ENCODE measurements around the gene UPK2. TPM values are rescaled to one million over a fixed set of nuclear protein-coding genes. Genes with fewer than 3 reads are reported as not detected.

Gene UPK2
- total and polyA plus RNA-seq, 2 of the 13 experiments (the other 11 are each of a cell fraction or from before 2014, with no cell fraction given), result not detected

DNA sequence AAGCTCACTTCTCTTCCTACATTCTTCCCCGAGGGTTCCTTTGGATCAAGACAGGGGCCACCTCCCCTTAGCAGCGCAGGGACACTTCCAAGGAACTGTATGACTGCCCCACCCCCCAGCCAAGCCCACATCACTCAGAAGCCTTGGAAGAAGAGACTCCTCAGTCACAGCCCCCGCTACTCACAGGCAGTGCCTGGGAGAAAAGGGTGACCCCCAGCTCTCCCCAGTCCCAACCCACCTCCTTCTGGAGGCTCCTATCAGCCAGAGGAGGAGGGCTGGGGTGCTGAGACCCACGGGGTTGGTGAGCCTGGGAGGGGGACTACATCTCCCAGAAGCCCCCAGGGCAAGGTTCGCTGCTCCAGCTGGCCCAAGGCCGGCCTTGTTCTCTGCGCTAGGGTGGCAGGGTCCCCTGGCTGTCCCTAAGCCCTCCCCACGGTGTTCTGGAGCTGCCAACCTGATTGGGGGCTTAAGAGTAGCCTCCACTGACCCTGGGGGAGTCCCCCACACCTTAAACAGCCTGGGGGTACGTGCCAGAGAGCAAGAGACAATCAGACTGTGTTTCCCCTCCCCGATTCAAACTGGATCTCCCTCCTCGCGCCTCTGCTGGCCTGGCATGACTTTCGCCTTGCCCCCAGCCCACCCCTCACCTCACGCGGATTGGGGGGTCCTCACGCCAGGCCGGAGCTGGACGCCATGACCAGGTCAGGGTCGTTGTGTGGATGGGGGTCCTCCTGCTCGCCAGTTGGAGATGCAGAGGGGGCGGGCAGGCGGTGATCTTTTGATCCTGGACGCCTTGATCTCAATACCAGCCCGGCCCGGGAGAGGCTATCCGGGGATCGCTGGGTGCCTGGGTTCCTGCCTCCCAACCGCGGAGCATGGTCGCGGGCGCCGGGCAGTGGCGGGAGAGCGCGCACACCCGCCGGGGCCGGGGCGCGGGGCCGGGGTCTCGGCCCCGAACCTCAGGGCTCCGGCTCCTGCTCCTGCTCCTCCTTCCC, 31.2 kb upstream of the UPK2 start (continued):
- TF ChIP-seq, protein P1, sequence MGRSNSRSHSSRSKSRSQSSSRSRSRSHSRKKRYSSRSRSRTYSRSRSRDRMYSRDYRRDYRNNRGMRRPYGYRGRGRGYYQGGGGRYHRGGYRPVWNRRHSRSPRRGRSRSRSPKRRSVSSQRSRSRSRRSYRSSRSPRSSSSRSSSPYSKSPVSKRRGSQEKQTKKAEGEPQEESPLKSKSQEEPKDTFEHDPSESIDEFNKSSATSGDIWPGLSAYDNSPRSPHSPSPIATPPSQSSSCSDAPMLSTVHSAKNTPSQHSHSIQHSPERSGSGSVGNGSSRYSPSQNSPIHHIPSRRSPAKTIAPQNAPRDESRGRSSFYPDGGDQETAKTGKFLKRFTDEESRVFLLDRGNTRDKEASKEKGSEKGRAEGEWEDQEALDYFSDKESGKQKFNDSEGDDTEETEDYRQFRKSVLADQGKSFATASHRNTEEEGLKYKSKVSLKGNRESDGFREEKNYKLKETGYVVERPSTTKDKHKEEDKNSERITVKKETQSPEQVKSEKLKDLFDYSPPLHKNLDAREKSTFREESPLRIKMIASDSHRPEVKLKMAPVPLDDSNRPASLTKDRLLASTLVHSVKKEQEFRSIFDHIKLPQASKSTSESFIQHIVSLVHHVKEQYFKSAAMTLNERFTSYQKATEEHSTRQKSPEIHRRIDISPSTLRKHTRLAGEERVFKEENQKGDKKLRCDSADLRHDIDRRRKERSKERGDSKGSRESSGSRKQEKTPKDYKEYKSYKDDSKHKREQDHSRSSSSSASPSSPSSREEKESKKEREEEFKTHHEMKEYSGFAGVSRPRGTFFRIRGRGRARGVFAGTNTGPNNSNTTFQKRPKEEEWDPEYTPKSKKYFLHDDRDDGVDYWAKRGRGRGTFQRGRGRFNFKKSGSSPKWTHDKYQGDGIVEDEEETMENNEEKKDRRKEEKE (IDR thresholded peaks at IDR 0.05), result no peak
- no peak for TF ChIP-seq PHF21A (CRISPR knock-in tag; IDR thresholded peaks at IDR 0.05)
- TF ChIP-seq TCF7 (IDR thresholded peaks at IDR 0.05; ENCODE audit: low read depth), result peak; percentile 63
- no peak for TF ChIP-seq WIZ (CRISPR knock-in tag; IDR thresholded peaks at IDR 0.05)
- TF ChIP-seq HMG20B (CRISPR knock-in tag; conservative IDR thresholded peaks at IDR 0.05), result no peak
- no peak for TF ChIP-seq RFXAP (CRISPR knock-in tag; IDR thresholded peaks at IDR 0.05; ENCODE audit: borderline replicate concordance)
- TF ChIP-seq SP2 (CRISPR knock-in tag; IDR thresholded peaks at IDR 0.05), result no peak
- no peak for TF ChIP-seq ZFAT (CRISPR knock-in tag; conservative IDR thresholded peaks at IDR 0.05)
- TF ChIP-seq ZNF3 (CRISPR knock-in tag; IDR thresholded peaks at IDR 0.05), result no peak
- no peak for TF ChIP-seq MLLT10 (CRISPR knock-in tag; IDR thresholded peaks at IDR 0.05)
- TF ChIP-seq NFRKB (IDR thresholded peaks at IDR 0.05), result no peak
- TF ChIP-seq, protein P2, sequence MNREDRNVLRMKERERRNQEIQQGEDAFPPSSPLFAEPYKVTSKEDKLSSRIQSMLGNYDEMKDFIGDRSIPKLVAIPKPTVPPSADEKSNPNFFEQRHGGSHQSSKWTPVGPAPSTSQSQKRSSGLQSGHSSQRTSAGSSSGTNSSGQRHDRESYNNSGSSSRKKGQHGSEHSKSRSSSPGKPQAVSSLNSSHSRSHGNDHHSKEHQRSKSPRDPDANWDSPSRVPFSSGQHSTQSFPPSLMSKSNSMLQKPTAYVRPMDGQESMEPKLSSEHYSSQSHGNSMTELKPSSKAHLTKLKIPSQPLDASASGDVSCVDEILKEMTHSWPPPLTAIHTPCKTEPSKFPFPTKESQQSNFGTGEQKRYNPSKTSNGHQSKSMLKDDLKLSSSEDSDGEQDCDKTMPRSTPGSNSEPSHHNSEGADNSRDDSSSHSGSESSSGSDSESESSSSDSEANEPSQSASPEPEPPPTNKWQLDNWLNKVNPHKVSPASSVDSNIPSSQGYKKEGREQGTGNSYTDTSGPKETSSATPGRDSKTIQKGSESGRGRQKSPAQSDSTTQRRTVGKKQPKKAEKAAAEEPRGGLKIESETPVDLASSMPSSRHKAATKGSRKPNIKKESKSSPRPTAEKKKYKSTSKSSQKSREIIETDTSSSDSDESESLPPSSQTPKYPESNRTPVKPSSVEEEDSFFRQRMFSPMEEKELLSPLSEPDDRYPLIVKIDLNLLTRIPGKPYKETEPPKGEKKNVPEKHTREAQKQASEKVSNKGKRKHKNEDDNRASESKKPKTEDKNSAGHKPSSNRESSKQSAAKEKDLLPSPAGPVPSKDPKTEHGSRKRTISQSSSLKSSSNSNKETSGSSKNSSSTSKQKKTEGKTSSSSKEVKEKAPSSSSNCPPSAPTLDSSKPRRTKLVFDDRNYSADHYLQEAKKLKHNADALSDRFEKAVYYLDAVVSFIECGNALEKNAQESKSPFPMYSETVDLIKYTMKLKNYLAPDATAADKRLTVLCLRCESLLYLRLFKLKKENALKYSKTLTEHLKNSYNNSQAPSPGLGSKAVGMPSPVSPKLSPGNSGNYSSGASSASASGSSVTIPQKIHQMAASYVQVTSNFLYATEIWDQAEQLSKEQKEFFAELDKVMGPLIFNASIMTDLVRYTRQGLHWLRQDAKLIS (CRISPR knock-in tag; IDR thresholded peaks at IDR 0.05), result no peak
- no peak for TF ChIP-seq ZNF749 (CRISPR knock-in tag; IDR thresholded peaks at IDR 0.05; ENCODE audit: borderline replicate concordance)
- TF ChIP-seq, protein P3, sequence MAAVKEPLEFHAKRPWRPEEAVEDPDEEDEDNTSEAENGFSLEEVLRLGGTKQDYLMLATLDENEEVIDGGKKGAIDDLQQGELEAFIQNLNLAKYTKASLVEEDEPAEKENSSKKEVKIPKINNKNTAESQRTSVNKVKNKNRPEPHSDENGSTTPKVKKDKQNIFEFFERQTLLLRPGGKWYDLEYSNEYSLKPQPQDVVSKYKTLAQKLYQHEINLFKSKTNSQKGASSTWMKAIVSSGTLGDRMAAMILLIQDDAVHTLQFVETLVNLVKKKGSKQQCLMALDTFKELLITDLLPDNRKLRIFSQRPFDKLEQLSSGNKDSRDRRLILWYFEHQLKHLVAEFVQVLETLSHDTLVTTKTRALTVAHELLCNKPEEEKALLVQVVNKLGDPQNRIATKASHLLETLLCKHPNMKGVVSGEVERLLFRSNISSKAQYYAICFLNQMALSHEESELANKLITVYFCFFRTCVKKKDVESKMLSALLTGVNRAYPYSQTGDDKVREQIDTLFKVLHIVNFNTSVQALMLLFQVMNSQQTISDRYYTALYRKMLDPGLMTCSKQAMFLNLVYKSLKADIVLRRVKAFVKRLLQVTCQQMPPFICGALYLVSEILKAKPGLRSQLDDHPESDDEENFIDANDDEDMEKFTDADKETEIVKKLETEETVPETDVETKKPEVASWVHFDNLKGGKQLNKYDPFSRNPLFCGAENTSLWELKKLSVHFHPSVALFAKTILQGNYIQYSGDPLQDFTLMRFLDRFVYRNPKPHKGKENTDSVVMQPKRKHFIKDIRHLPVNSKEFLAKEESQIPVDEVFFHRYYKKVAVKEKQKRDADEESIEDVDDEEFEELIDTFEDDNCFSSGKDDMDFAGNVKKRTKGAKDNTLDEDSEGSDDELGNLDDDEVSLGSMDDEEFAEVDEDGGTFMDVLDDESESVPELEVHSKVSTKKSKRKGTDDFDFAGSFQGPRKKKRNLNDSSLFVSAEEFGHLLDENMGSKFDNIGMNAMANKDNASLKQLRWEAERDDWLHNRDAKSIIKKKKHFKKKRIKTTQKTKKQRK (IDR thresholded peaks at IDR 0.05; ENCODE audit: low read length), result no peak
- TF ChIP-seq ZNF570 (CRISPR knock-in tag; IDR thresholded peaks at IDR 0.05; ENCODE audit: borderline replicate concordance), result no peak
- TF ChIP-seq ERF (CRISPR knock-in tag; IDR thresholded peaks at IDR 0.05), result peak; percentile 45; the same call in 1 of the 2 replicates
- TF ChIP-seq YY1 (IDR thresholded peaks at IDR 0.05; ENCODE audit: insufficient read depth, insufficient replicate concordance, low read depth, low read length), result peak; percentile 33
- TF ChIP-seq ZNF543 (CRISPR knock-in tag; IDR thresholded peaks at IDR 0.05), result peak; percentile 30; the same call in 1 of the 2 replicates
- no peak for TF ChIP-seq ZFP90 (CRISPR knock-in tag; IDR thresholded peaks at IDR 0.05; ENCODE audit: borderline replicate concordance)
- TF ChIP-seq SMARCE1 (IDR thresholded peaks at IDR 0.05; ENCODE audit: borderline replicate concordance), result no peak

Measured in HepG2 (cell line).